Measurements from ENCODE around the gene COL19A1.
"Not testable (repeated sequence)": the region's sequence is repeated elsewhere in the genome, so short reads cannot be mapped to it uniquely, and the experiment has no call there.

The COL19A1 gene

GRCh38 chr6:69913361-69913760 lies 47.0 kb downstream of the COL19A1 start:
- H3K27me3 ChIP-seq = no peaks in the 10 kb centered on the region
- no peak overlapping the region for H3K27ac ChIP-seq
- H3K4me3 ChIP-seq (ENCODE audit: low read depth in 1 of 2, low read length in 1 of 2) = no peak overlapping the region
- TF ChIP-seq CTCF (IDR thresholded peaks at IDR 0.05) = no peak
- no peaks in the 10 kb centered on the region for H3K36me3 ChIP-seq
- no peaks in the 10 kb centered on the region for H3K9me3 ChIP-seq
- no peaks in the 10 kb centered on the region for H3K4me1 ChIP-seq (ENCODE audit: control insufficient read depth in 1 of 2, insufficient read depth in 1 of 2, low read depth in 1 of 2, low read length in 1 of 2)

GRCh38 chr6:69914015-69914485 lies 47.7 kb downstream of the COL19A1 start:
- Histone ChIP-seq H3K9me3 (no peaks in the 10 kb centered on the region), H3K27me3 (no peaks in the 10 kb centered on the region), H3K27ac (no peak overlapping the region), H3K36me3 (no peaks in the 10 kb centered on the region), H3K4me1 (ENCODE audit: control insufficient read depth in 1 of 2, insufficient read depth in 1 of 2, low read depth in 1 of 2, low read length in 1 of 2) (no peaks in the 10 kb centered on the region), H3K4me3 (ENCODE audit: low read depth in 1 of 2, low read length in 1 of 2) (no peak overlapping the region)
- TF ChIP-seq CTCF (IDR thresholded peaks at IDR 0.05) = no peak

GRCh38 chr6:69915346-69915745 lies 49.0 kb downstream of the COL19A1 start:
- no peak overlapping the region for H3K27ac ChIP-seq
- no peaks in the 10 kb centered on the region for H3K9me3 ChIP-seq
- TF ChIP-seq CTCF (IDR thresholded peaks at IDR 0.05) = no peak
- H3K27me3 ChIP-seq = no peaks in the 10 kb centered on the region
- no peaks in the 10 kb centered on the region for H3K4me1 ChIP-seq (ENCODE audit: control insufficient read depth in 1 of 2, insufficient read depth in 1 of 2, low read depth in 1 of 2, low read length in 1 of 2)
- H3K4me3 ChIP-seq (ENCODE audit: low read depth in 1 of 2, low read length in 1 of 2) = no peak overlapping the region
- H3K36me3 ChIP-seq = no peaks in the 10 kb centered on the region

GRCh38 chr6:69917834-69918233 lies 51.5 kb downstream of the COL19A1 start:
- TF ChIP-seq CTCF (IDR thresholded peaks at IDR 0.05) = no peak
- H3K4me1 ChIP-seq (ENCODE audit: control insufficient read depth in 1 of 2, insufficient read depth in 1 of 2, low read depth in 1 of 2, low read length in 1 of 2) = no peaks in the 10 kb centered on the region
- no peaks in the 10 kb centered on the region for H3K9me3 ChIP-seq
- H3K27me3 ChIP-seq = no peaks in the 10 kb centered on the region
- H3K36me3 ChIP-seq = no peaks in the 10 kb centered on the region
- no peak overlapping the region for H3K27ac ChIP-seq
- H3K4me3 ChIP-seq (ENCODE audit: low read depth in 1 of 2, low read length in 1 of 2) = no peak overlapping the region

GRCh38 chr6:69918813-69919475 lies 52.6 kb downstream of the COL19A1 start:
- Histone ChIP-seq H3K4me3 (ENCODE audit: low read depth in 1 of 2, low read length in 1 of 2) (no peak overlapping the region), H3K4me1 (ENCODE audit: control insufficient read depth in 1 of 2, insufficient read depth in 1 of 2, low read depth in 1 of 2, low read length in 1 of 2) (no peaks in the 10 kb centered on the region), H3K27ac (no peak overlapping the region), H3K9me3 (no peaks in the 10 kb centered on the region), H3K36me3 (no peaks in the 10 kb centered on the region), H3K27me3 (no peaks in the 10 kb centered on the region)
- no peak for TF ChIP-seq CTCF (IDR thresholded peaks at IDR 0.05)

GRCh38 chr6:69921066-69921465 lies 54.7 kb downstream of the COL19A1 start:
- not testable (repeated sequence) for H3K27me3 ChIP-seq; H3K27ac ChIP-seq; H3K9me3 ChIP-seq; H3K4me1 ChIP-seq (ENCODE audit: control insufficient read depth in 1 of 2, insufficient read depth in 1 of 2, low read depth in 1 of 2, low read length in 1 of 2); H3K36me3 ChIP-seq; H3K4me3 ChIP-seq (ENCODE audit: low read depth in 1 of 2, low read length in 1 of 2)

GRCh38 chr6:69921611-69922010 lies 55.3 kb downstream of the COL19A1 start:
- H3K4me3 ChIP-seq (ENCODE audit: low read depth in 1 of 2, low read length in 1 of 2); H3K36me3 ChIP-seq; H3K4me1 ChIP-seq (ENCODE audit: control insufficient read depth in 1 of 2, insufficient read depth in 1 of 2, low read depth in 1 of 2, low read length in 1 of 2); H3K27me3 ChIP-seq; H3K27ac ChIP-seq; H3K9me3 ChIP-seq: not testable (repeated sequence)
